ENCODE data around the gene C19orf38.

DNA sequence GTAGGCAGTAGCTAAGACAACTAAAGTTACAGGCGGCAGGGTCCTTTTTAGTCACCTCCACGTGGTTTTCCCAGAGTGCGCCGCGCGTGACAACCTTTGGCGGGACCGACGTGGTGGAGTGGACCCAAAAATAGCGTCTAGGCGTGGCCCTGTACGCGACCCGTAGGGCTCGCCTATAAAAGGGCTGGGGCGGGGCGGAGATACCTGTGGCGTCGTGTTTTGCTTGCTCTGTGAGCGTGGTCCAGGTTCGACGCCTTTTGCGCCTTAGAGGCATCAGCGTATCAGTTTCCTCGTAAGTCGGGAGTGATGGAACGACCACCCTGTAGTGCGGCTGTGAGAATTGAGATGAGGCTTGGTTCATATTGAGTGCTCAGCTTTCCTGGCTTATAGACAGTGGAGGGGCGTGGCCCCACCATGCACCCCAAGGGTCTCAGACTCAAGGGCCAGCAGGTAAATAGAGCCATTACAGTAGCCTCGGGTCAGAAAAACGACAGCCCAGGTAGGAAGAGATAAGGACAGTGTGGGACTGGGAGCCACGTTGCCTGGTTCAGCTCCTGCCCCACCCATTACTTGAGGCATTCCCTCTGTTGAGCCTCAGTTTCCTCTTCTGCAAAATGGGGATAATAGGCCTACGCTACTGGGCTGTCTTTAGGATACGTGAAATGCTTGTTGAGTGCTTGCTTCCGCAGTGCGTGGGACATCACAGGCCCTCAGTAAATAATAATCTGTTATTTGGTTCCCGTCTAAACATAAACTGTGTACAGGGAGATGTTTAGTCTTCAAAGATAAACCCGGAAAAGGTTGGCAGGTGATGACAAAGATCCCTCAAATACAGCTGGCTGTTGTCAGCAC is 11.5 kb upstream of the C19orf38 start:
- TF ChIP-seq, protein P1, sequence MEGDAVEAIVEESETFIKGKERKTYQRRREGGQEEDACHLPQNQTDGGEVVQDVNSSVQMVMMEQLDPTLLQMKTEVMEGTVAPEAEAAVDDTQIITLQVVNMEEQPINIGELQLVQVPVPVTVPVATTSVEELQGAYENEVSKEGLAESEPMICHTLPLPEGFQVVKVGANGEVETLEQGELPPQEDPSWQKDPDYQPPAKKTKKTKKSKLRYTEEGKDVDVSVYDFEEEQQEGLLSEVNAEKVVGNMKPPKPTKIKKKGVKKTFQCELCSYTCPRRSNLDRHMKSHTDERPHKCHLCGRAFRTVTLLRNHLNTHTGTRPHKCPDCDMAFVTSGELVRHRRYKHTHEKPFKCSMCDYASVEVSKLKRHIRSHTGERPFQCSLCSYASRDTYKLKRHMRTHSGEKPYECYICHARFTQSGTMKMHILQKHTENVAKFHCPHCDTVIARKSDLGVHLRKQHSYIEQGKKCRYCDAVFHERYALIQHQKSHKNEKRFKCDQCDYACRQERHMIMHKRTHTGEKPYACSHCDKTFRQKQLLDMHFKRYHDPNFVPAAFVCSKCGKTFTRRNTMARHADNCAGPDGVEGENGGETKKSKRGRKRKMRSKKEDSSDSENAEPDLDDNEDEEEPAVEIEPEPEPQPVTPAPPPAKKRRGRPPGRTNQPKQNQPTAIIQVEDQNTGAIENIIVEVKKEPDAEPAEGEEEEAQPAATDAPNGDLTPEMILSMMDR (IDR thresholded peaks at IDR 0.05) = no peak
- no peak for TF ChIP-seq POLR2A (IDR thresholded peaks at IDR 0.05)

All from lower leg skin (tissue), 3 donors.